Parathyroid adenoma (tissue), 2 donors: ENCODE data around the gene HMGCR.
"Not testable (repeated sequence)": the region's sequence is repeated elsewhere in the genome, so short reads cannot be mapped to it uniquely, and the experiment has no call there.

Experiments
- H2AFZ ChIP-seq: fragments of 300-600 bp; sonication (generic); one replicate; pipeline ENCODE4 v1.7.0; 2017; ENCODE audit warnings: antibody characterized with exemption, mild to moderate bottlenecking
- H3K27ac ChIP-seq: fragments of 300-600 bp; sonication (generic); one replicate; pipeline ENCODE4 v1.7.0; 2017
- H3K27me3 ChIP-seq: fragments of 300-600 bp; sonication (generic); one replicate; pipeline ENCODE4 v1.7.0; 2017; ENCODE audit warnings: low read length; ENCODE audit not compliant: control insufficient read depth, insufficient read depth
- H3K36me3 ChIP-seq: fragments of 300-600 bp; sonication (generic); one replicate; pipeline ENCODE4 v1.7.0; 2017; ENCODE audit warnings: low read length; ENCODE audit not compliant: control insufficient read depth, insufficient read depth
- H3K4me1 ChIP-seq: fragments of 300-600 bp; sonication (generic); one replicate; pipeline ENCODE4 v1.7.0; 2017; ENCODE audit warnings: control low read depth
- H3K4me2 ChIP-seq: fragments of 300-600 bp; sonication (generic); one replicate; pipeline ENCODE4 v1.7.0; 2017; ENCODE audit warnings: low read length
- H3K4me3 ChIP-seq: fragments of 300-600 bp; sonication (generic); one replicate; pipeline ENCODE4 v1.7.0; 2017; ENCODE audit warnings: low read depth, low read length
- H3K79me2 ChIP-seq: fragments of 300-600 bp; sonication (generic); one replicate; pipeline ENCODE4 v1.7.0; 2017; ENCODE audit warnings: control low read depth
- H3K9ac ChIP-seq: fragments of 300-600 bp; sonication (generic); one replicate; pipeline ENCODE4 v1.7.0; 2017; ENCODE audit warnings: mild to moderate bottlenecking
- H3K9me3 ChIP-seq: fragments of 300-600 bp; sonication (generic); one replicate; pipeline ENCODE4 v1.7.0; 2017; ENCODE audit warnings: low read length; ENCODE audit not compliant: control insufficient read depth
- CTCF ChIP-seq: fragments of 300-600 bp; sonication (generic); IDR thresholded peaks from one replicate; pipeline ENCODE4 v1.7.0; 2017; ENCODE audit warnings: antibody characterized with exemption, mild to moderate bottlenecking
- donor health status: primary hyperparathyroidism.

Gene HMGCR

GRCh38 chr5:75310212-75310611 is 26.8 kb upstream of the HMGCR start:
- no peaks in the 10 kb centered on the region for H3K4me1 ChIP-seq
- H2AFZ ChIP-seq, result no peak overlapping the region
- H3K9me3 ChIP-seq, result no peaks in the 10 kb centered on the region
- no peaks in the 10 kb centered on the region for H3K27me3 ChIP-seq
- H3K9ac ChIP-seq, result no peak overlapping the region
- TF ChIP-seq CTCF, result no peak
- no peak overlapping the region for H3K4me3 ChIP-seq
- H3K36me3 ChIP-seq, result no peaks in the 10 kb centered on the region
- no peaks in the 10 kb centered on the region for H3K79me2 ChIP-seq
- H3K27ac ChIP-seq, result no peak overlapping the region
- no peak overlapping the region for H3K4me2 ChIP-seq

GRCh38 chr5:75319148-75319547 is 17.9 kb upstream of the HMGCR start:
- not testable (repeated sequence) for H3K27me3 ChIP-seq, H2AFZ ChIP-seq, H3K4me3 ChIP-seq, H3K4me1 ChIP-seq, H3K9me3 ChIP-seq, H3K36me3 ChIP-seq, H3K79me2 ChIP-seq, H3K9ac ChIP-seq, H3K4me2 ChIP-seq, H3K27ac ChIP-seq

- H3K4me3 ChIP-seq, result no peak overlapping the region
- H3K36me3 ChIP-seq, result no peaks in the 10 kb centered on the region
- no peak overlapping the region for H3K27ac ChIP-seq
- TF ChIP-seq CTCF, result no peak
- H2AFZ ChIP-seq, result no peak overlapping the region
- no peaks in the 10 kb centered on the region for H3K9me3 ChIP-seq
- no peak overlapping the region for H3K9ac ChIP-seq
- H3K27me3 ChIP-seq, result no peaks in the 10 kb centered on the region
- H3K79me2 ChIP-seq, result no peaks in the 10 kb centered on the region
- H3K4me2 ChIP-seq, result no peak overlapping the region
- H3K4me1 ChIP-seq, result no peaks in the 10 kb centered on the region
Measured at GRCh38 chr5:75319638-75320037, 17.4 kb upstream of the HMGCR start.

GRCh38 chr5:75320371-75320770 is 16.6 kb upstream of the HMGCR start:
- no peaks in the 10 kb centered on the region for H3K27me3 ChIP-seq
- no peak overlapping the region for H3K4me3 ChIP-seq
- H3K9me3 ChIP-seq, result no peaks in the 10 kb centered on the region
- H3K27ac ChIP-seq, result no peak overlapping the region
- no peak overlapping the region for H3K4me2 ChIP-seq
- H3K36me3 ChIP-seq, result no peaks in the 10 kb centered on the region
- TF ChIP-seq CTCF, result no peak
- no peaks in the 10 kb centered on the region for H3K4me1 ChIP-seq
- no peak overlapping the region for H3K9ac ChIP-seq
- H2AFZ ChIP-seq, result no peak overlapping the region
- no peaks in the 10 kb centered on the region for H3K79me2 ChIP-seq

- Histone ChIP-seq H3K36me3 (no peaks in the 10 kb centered on the region), H3K27me3 (no peaks in the 10 kb centered on the region), H3K4me2 (no peak overlapping the region), H3K27ac (no peak overlapping the region), H3K4me1 (no peaks in the 10 kb centered on the region), H3K9me3 (no peaks in the 10 kb centered on the region), H2AFZ (no peak overlapping the region), H3K9ac (no peak overlapping the region), H3K79me2 (no peaks in the 10 kb centered on the region), H3K4me3 (no peak overlapping the region)
- no peak for TF ChIP-seq CTCF
Measured at GRCh38 chr5:75322066-75322465, 15.0 kb upstream of the HMGCR start.
